Measurements from ENCODE around the gene TBCK.
A peak's percentile ranks its signal among the peaks of the same experiment; 100 is the strongest.
"Not testable (repeated sequence)": the region's sequence is repeated elsewhere in the genome, so short reads cannot be mapped to it uniquely, and the experiment has no call there.

Gene TBCK

DNA sequence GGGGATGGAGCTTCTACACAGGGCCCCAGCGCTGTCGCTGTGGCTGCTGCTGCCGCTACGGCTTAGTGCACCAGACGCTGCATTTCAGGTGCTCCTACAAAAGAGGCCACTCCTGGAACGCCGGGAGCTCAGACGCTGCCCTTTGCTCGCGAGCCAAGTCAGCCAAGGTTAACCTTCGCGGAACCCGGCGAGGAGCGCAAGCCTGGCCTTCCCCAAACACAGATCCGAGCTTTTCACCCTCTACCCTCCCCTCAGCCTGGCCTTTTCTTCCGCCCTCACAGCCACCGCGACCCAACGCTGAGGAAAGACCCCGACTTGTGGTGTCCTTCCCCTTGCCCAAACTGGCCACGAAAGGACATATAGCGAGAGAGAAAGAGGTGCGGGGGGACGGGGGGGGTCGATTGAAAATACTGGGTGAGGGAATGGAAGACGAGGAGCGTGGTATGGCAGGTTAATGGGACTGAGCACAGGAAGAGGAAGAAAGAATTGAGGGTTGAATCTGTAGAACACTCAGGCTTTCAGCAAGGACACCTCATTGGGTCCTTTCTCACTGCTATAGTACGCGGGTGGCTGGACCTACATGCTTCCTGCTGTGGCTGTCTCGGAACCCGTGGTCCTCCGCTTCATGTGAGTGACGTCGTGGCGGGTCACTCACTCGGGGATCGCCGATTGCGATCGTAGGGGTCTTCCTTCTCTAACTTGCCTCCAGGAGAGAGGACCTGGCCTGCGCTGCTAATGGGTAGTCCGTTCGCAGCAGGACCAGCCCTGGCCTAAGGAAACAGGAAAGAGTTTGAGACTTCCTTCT lies at the start of gene TBCK, which contains the start of gene AIMP1:
Gene TBCK, minus strand, starts transcription at position 242 of the 805 bp plus-strand sequence. CDS start 7,249 bp downstream, outside the sequence.
Gene AIMP1, plus strand, starts transcription at position 583 of the 805 bp plus-strand sequence. CDS start 8,460 bp downstream, outside the sequence.
- peak; percentile 49 for DNase-seq

DNA sequence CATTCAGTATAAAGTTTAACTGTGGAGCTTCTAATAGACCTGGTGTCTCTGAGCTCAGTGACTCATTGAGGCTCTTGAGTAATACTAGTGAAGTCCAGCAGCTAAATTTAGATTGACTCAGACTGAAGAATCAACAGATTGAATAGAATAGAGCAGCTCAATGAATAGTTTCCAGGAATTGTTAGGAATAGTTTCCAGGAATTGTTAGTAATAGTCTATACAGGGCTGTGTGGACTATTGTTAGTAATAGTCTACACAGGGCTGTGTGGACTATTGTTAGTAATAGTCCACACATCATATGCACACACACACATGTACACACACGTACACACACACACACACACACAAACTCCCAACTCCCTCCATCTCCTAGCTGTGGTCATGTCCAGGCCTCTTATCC lies 49.6 kb upstream of the TBCK start:
- peak; percentile 17 for DNase-seq

- DNase-seq, result no peak
Observed at GRCh38 chr4:106364282-106364681, 48.3 kb upstream of the TBCK start.

GRCh38 chr4:106362086-106362825 lies 46.2 kb upstream of the TBCK start:
- DNase-seq, result no peak

GRCh38 chr4:106358899-106359298 lies 42.9 kb upstream of the TBCK start:
- DNase-seq, result no peak

- DNase-seq, result no peak
Observed at GRCh38 chr4:106355193-106355592, 39.2 kb upstream of the TBCK start.

- no peak for DNase-seq
Observed at GRCh38 chr4:106353786-106354185, 37.8 kb upstream of the TBCK start.

DNA sequence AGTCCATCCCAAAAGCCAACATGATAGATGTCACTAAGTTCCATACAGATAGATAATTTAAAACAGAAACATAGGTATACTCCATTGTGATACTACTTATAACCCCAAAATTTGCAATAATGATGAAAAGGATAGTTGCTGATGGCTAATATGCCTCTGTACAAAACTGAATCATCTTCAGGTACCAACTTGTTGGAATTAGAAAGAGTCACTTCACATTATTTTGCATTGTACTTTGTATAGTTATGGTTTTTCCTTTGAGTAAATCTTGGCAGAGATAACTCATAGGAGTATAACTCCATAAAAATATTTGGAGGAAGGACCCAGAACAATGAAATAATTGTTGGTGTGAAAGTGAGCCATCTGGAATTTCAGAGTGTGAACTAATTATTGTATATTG lies 35.0 kb upstream of the TBCK start:
- no peak for DNase-seq

GRCh38 chr4:106347167-106347566 lies 31.2 kb upstream of the TBCK start:
- no peak for DNase-seq

GRCh38 chr4:106344647-106344970 lies 28.6 kb upstream of the TBCK start:
- no peak for DNase-seq

- DNase-seq, result no peak
Observed at GRCh38 chr4:106343865-106344646, 28.0 kb upstream of the TBCK start.

DNA sequence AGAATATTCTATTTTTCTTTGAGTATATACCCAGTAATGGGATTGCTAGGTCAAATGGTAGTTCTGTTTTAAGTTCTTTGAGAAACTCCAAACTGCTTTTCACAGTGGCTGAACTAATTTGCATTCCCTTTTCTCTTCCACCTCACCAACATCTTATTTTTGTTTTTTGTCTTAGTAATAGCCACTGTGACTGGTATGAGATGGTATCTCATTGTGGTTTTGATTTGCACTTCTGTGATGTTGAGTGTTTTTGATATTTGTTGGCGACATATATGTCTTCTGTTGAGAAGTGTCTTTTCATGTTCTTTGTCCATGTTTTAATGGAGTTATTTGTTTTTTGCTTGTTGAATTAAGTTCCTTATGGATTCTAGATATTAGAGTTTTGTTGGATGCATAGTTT lies 24.8 kb upstream of the TBCK start:
- DNase-seq, result no peak

DNA sequence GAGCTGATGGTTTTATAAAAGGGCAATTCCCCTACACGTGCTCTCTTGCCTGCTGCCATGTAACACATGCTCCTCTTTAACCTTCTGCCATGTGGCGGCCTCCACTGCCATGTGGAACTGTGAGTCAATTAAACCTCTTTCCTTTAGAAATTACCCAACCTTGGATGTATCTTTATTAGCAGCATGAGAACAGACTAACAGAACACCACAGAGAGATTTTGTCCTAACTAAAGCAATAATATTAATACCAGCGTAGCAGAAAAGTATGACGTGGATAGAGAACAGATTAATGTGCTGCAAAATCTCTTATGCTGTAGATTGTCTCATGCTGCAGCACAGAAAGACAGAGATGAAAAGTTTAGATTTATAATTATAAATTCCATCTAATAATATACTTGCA lies 23.4 kb upstream of the TBCK start:
- DNase-seq, result no peak

DNA sequence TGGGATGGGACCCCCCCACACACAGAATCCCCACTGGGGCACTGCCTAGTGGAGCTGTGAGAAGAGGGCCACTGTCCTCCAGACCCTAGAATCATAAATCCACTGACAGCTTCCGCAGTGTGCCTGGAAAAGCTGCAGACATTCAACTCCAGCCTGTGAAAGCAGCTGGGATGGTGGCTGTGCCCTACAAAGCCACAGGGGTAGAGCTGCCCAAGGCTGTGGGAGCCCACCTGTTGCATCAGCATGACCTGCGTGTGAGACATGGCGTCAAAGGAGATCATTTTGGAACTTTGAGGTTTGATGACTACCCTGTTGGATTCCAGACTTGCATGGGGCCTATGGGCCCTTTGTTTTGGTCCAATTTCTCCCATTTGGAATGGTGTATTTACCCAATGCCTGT lies 22.7 kb upstream of the TBCK start:
- DNase-seq, result no peak

DNA sequence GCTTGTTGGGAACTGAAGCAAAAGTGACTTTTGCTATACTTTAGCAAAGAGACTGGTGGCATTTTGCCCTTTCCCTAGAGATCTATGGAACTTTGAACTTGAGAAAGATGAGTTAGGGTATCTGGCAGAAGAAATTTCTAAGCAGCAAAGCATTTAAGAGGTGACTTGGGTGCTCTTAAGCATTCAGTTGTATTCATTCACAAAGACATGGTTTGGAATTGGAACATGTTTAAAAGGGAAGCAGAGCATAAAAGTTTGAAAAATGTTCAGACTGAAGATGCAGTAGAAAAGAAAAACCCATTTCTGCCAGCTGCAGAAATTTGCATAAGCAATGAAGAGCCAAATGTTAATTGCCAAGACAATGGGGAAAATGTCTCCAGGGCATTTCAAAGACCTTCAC lies 21.9 kb upstream of the TBCK start:
- no peak for DNase-seq

- DNase-seq, result no peak
Observed at GRCh38 chr4:106336618-106337017, 20.6 kb upstream of the TBCK start.

DNA sequence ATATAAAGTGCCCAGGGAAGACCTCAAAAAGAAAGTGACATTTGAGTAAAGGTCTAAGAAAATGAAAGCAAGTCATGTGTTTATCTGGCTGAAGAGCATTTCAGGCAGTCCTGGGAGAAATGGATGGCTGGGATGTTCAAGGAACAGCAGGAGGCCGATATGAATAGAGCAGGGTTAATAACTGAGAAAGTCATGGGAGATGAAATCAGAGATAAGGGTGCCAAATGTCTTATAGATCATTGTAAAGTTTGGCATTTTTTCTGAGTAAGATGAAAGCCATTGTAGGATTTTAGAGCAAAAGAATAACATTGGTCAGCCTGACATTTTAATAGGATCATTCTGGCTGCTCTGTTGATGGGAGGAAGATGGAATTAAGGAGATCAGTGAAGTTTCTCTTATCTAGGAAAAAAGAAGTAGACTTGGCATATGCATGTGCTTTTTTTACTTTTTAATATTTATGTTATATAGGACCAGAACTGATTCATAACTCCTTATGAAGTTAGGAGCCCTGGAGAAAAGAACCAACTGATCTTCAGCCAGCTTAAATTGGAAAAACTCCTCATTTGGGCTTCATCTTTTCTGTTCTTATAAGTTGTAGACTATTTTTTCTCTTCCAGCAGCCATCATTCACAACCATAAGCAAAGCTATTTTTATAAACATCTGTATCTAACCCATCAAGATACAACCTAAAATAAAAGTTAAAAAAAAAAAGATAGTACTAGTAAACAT lies 18.9 kb upstream of the TBCK start:
- DNase-seq, result no peak

GRCh38 chr4:106333186-106333585 lies 17.2 kb upstream of the TBCK start:
- DNase-seq, result no peak

- no peak for DNase-seq
Observed at GRCh38 chr4:106329041-106329618, 13.1 kb upstream of the TBCK start.

DNA sequence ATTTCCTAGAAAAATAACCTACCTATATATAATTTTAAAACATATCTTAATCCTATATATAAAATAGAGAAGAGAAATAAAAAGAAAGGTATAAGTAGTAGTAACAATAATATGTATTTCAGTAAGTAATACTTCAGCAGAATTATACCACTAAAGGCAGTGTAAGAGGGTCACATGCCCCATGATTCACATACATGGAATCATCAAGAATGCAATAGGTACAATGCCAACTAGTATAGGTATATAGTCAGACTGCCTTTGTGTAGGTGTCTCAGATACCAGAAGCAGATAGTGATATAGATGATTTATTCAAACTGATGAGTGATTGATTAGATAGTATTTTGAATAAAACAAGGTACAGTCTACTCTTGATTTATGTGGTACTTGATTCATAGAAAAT lies 9.8 kb upstream of the TBCK start:
- DNase-seq, result no peak

DNA sequence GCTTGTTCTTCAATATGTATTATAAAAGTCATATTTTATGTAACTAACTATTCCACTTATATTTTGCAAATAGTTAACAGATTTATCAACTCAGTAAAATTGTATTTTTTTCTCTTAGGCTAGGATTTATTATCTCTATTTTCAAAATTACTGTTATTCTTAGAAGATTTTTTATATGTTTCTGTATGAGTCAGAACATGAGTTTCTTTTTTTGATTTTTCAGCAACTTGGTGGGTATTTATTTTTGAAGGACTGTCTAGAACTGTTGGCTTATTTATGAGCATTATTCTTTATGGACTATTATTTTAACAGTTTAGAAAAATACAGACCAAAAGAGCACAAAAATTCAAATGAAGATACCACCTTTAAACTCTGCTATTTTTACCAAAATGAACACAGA lies 7.1 kb upstream of the TBCK start:
- DNase-seq, result no peak

GRCh38 chr4:106321814-106322213 lies 5.8 kb upstream of the TBCK start:
- not testable (repeated sequence) for DNase-seq
